ENCODE results near the gene EGFR.

Gene EGFR

DNA sequence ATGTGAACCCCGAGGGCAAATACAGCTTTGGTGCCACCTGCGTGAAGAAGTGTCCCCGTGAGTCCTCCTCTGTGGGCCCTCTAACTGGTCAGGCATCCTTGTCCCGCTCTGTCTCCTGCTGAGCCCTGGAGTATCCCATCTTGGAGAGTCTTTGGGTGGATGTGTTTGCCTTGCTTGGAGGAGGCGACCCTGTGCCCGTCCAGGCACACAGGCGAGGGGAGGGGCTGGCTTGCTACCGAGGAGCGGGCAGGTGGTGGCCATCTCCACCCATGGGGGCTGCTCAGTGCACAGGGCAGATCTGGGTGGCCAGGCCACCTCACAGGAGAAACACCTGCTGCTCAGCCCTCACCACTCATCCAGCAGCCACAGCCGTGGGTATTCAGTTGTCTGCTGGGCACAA, 135.3 kb downstream of the EGFR start:
- no peak overlapping the region for H3K4me3 ChIP-seq (ENCODE audit: low read depth, low read length)
- no peak for DNase-seq (ENCODE audit: low read depth)
- TF ChIP-seq POLR2A (IDR thresholded peaks at IDR 0.05; ENCODE audit: extremely low read depth, insufficient read length) (no peak), MYC (IDR thresholded peaks at IDR 0.05; ENCODE audit: low read depth, low read length) (no peak)

DNA sequence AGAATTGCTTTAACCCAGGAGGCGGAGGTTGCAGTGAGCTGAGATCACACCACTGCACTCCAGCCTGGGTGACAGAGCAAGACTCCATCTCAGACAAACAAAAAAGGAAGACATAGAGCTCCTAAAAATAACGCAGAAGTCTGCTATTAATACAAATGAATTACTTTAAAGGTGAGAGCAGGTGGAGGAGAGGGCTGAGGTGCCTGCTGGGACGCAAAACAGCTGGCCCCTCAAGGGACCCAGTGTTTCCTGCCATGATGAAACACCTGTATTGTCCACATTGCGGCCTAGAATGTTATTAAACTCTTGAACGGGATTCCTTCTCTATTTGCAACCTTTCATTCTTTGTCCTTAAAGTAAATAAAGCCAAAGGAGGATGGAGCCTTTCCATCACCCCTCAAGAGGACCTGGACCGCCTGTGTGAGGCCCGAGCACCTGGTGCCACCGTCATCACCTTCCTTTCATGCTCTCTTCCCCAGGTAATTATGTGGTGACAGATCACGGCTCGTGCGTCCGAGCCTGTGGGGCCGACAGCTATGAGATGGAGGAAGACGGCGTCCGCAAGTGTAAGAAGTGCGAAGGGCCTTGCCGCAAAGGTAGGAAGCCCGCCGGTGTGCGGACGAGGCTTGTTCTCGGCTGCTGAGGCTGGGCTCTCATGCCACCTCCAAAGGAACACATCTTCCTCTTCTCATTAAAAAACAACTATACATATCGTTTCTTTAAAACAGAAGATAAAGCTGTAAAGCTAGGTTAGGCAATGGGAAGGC, 136.7 kb downstream of the EGFR start:
- H3K4me3 ChIP-seq (ENCODE audit: low read depth, low read length) = no peak overlapping the region
- TF ChIP-seq POLR2A (IDR thresholded peaks at IDR 0.05; ENCODE audit: extremely low read depth, insufficient read length) = no peak
- TF ChIP-seq, protein P1, sequence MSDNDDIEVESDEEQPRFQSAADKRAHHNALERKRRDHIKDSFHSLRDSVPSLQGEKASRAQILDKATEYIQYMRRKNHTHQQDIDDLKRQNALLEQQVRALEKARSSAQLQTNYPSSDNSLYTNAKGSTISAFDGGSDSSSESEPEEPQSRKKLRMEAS (IDR thresholded peaks at IDR 0.05; ENCODE audit: low read depth, low read length) = no peak
- TF ChIP-seq MYC (IDR thresholded peaks at IDR 0.05; ENCODE audit: low read depth, low read length) = no peak
- TF ChIP-seq, protein P2, sequence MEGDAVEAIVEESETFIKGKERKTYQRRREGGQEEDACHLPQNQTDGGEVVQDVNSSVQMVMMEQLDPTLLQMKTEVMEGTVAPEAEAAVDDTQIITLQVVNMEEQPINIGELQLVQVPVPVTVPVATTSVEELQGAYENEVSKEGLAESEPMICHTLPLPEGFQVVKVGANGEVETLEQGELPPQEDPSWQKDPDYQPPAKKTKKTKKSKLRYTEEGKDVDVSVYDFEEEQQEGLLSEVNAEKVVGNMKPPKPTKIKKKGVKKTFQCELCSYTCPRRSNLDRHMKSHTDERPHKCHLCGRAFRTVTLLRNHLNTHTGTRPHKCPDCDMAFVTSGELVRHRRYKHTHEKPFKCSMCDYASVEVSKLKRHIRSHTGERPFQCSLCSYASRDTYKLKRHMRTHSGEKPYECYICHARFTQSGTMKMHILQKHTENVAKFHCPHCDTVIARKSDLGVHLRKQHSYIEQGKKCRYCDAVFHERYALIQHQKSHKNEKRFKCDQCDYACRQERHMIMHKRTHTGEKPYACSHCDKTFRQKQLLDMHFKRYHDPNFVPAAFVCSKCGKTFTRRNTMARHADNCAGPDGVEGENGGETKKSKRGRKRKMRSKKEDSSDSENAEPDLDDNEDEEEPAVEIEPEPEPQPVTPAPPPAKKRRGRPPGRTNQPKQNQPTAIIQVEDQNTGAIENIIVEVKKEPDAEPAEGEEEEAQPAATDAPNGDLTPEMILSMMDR (IDR thresholded peaks at IDR 0.05; ENCODE audit: low read depth, low read length) = no peak
- DNase-seq (ENCODE audit: low read depth) = no peak

DNA sequence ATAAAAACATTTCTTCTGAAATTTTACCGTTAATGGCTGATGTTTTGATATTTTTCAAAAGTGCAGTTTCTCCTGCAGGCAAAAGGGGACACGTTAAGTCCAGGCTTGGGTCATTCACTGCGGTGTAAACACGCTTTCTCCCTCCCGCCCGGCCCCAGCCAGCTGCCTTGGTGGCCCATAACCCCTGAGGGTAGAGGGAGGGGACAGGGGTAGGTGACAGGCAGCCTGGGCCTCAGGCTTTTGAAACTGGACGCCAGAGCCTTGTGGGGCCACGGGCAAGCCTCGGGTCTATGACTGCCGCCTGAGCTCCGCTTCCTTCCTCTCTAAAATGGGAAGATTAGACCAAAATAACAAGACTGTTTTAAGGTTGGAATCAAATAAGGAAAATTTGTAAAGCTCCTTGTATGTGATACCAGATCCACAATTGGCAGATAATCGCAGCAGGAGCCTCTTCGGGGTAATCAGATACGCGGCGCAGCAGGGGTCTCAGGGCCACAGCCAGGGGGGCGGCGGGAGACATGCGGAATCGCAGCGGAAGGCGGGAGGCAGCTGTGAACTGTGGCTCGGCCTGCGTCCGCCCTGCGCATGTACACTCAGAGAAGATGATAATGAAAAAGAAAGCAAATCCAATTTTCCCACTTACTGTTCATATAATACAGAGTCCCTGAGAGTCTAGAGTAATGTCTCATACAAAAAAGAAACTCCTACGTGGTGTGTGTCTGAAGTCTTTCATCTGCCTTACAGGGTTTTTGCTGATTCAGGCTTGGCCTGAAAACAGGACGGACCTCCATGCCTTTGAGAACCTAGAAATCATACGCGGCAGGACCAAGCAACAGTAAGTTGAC, 138.3 kb downstream of the EGFR start:
- H3K4me3 ChIP-seq (ENCODE audit: low read depth, low read length) = no peak overlapping the region
- no peak for DNase-seq (ENCODE audit: low read depth)

GRCh38 chr7:55157764-55158105, 138.9 kb downstream of the EGFR start:
- no peak overlapping the region for H3K4me3 ChIP-seq (ENCODE audit: low read depth, low read length)
- TF ChIP-seq POLR2A (IDR thresholded peaks at IDR 0.05; ENCODE audit: extremely low read depth, insufficient read length) (no peak), MYC (IDR thresholded peaks at IDR 0.05; ENCODE audit: low read depth, low read length) (no peak)
- TF ChIP-seq, protein P2 (IDR thresholded peaks at IDR 0.05; ENCODE audit: low read depth, low read length) = no peak
- TF ChIP-seq, protein P1 (IDR thresholded peaks at IDR 0.05; ENCODE audit: low read depth, low read length) = no peak
- DNase-seq (ENCODE audit: low read depth) = no peak

More for the DNA sequence above, 138.3 kb downstream of the EGFR start:
- TF ChIP-seq, protein P2 (IDR thresholded peaks at IDR 0.05; ENCODE audit: low read depth, low read length) = no peak
- TF ChIP-seq POLR2A (IDR thresholded peaks at IDR 0.05; ENCODE audit: extremely low read depth, insufficient read length) = no peak
- no peak for TF ChIP-seq MYC (IDR thresholded peaks at IDR 0.05; ENCODE audit: low read depth, low read length)
- TF ChIP-seq, protein P1 (IDR thresholded peaks at IDR 0.05; ENCODE audit: low read depth, low read length) = no peak

DNA sequence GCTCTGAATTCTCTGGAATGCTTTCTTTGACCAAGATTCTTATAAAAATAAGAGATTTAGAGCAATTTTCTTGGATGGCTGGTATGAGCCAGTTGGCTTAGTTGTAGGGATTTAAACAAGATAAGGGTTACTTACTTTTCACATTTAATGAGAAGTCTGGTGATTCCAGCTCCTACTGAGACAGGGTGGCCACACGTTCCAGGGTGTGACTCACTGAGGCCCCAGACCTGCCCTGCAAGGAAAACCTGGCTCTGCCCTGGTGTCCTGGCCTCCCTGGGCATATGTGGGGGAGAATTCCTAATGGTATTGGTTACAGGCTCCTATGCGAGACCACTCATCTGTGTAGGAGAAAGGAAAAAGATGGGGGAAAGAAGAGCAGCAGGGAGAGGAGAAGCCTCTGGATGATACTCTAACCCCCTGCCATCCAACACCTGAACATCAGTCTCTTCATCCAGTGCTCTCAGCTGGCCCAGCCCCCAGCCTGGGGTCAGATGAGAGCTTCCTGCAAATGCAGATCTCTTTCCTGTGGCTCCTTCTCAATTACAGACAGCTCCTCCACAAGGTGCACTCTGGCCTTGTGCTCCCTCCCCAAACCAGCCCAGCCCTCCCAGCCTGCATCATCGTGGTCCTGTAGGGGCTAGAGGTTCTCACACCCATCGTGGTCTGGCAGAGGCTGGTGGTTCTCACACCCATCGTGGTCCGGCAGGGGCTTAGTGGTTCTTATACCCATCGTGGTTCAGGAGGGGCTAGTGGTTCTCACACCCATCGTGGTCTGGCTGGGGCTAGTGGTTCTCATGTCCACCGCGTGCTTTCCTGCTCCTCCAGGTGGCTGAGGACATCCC, 139.9 kb downstream of the EGFR start:
- no peak overlapping the region for H3K4me3 ChIP-seq (ENCODE audit: low read depth, low read length)
- TF ChIP-seq, protein P2 (IDR thresholded peaks at IDR 0.05; ENCODE audit: low read depth, low read length) = no peak
- TF ChIP-seq, protein P1 (IDR thresholded peaks at IDR 0.05; ENCODE audit: low read depth, low read length) = no peak
- no peak for TF ChIP-seq MYC (IDR thresholded peaks at IDR 0.05; ENCODE audit: low read depth, low read length)
- no peak for TF ChIP-seq POLR2A (IDR thresholded peaks at IDR 0.05; ENCODE audit: extremely low read depth, insufficient read length)
- DNase-seq (ENCODE audit: low read depth) = no peak
